ENCODE data around the gene MTUS2.

The MTUS2 gene

DNA sequence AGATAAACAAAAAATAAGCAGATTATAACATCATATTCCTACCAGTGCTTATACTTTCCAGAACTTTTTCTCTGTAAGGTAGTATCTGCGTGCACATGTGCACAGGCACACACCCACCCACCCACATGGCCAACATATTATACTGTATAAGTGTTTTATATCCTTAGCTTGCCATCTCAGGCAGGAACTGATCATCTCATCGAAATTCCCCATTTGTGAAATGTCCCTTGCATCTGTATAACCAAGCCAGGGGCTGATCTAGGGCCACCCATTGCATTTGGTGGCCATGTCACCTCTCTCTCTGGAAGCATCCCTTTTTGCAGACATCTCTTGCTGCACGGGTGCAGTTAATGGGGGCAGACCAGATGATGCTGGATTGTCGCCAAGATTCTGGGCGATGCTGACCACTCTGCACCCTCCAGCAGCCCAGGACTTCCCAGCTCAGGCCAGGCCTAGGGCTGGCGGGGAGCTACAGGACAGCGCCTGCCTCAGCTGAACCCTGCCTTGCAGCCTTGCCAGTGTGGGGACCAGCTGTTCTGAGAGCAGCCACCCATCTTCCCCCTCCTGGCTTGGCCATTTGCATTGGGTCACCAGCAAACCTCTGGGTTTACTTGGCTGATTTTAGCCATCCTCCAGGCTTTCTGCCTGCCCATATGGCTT, 679.5 kb downstream of the MTUS2 start:
- no peak for DNase-seq (ENCODE audit: extremely low read depth in 1 of 2, low read depth in 1 of 2)

- DNase-seq (ENCODE audit: extremely low read depth in 1 of 2, low read depth in 1 of 2), result no peak
Measured at GRCh38 chr13:29500386-29500785, 680.2 kb downstream of the MTUS2 start.

GRCh38 chr13:29501674-29502073, 681.5 kb downstream of the MTUS2 start:
- no peak for DNase-seq (ENCODE audit: extremely low read depth in 1 of 2, low read depth in 1 of 2)

- DNase-seq (ENCODE audit: extremely low read depth in 1 of 2, low read depth in 1 of 2), result no peak
Measured at GRCh38 chr13:29502391-29503008, 682.4 kb downstream of the MTUS2 start.

- no peak for DNase-seq (ENCODE audit: extremely low read depth in 1 of 2, low read depth in 1 of 2)
Measured at GRCh38 chr13:29503041-29503837, 683.1 kb downstream of the MTUS2 start.

DNA sequence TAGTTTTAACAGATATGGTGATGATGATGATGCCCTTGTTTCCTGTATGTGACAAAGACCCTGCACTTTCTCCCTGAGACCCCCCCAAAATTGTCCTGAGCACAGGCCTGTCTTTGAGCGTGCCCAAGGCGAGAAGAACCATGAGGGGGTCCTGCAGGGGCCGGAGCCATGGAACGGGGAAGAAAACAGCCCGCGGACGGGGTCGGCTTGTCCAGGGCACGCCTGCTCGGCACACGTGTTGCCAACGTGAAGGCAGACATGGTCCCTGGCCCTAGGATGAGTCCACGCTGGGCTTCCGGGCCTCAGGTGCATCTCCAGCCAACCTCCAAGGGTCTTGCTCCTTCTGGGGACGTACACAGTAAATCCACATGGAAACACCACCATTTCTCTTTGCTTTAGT, 684.6 kb downstream of the MTUS2 start:
- no peak for DNase-seq (ENCODE audit: extremely low read depth in 1 of 2, low read depth in 1 of 2)

- no peak for DNase-seq (ENCODE audit: extremely low read depth in 1 of 2, low read depth in 1 of 2)
Measured at GRCh38 chr13:29505511-29505910, 685.4 kb downstream of the MTUS2 start.

DNA sequence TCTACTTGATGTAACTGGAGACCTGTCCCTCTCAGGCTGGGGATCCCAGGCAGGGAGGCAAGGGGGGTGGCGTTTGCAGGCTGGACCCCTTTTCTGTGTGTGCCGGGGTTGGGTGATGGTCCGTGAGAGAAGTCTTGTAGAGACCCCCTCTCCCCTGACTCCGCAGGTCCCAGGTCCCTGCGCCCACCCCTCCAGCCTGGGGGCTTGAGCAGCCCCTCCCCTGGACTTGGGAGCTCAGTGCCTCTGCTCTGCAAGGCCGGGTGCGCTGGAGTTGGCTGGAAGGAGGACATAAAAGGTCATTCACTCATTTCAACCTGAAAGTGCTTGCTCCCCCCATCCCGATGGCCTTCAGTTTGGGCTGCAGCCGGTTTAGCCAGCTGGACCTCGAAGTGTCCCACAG, 685.8 kb downstream of the MTUS2 start:
- DNase-seq (ENCODE audit: extremely low read depth in 1 of 2, low read depth in 1 of 2), result no peak

DNA sequence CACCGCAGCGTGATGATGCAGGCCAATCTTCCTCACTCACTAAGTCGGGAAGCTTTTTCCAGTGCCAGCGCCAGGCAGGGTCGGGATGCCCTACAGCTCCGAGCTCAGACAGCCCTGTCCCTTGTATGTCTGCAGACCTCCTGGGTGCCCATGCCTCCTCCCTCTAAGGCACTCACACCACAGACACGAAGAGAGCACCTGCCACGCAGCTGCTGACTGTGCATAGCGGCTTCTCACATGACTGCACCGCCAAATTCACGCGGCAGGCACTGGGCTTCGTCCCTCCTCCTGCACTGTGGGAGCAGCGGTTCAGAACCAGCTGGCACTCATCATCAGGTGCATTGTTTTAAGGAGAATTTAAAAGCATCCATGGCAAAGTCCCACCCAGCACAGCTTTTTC, 687.2 kb downstream of the MTUS2 start:
- no peak for DNase-seq (ENCODE audit: extremely low read depth in 1 of 2, low read depth in 1 of 2)

- DNase-seq (ENCODE audit: extremely low read depth in 1 of 2, low read depth in 1 of 2), result peak; percentile 37 to 39
Measured at GRCh38 chr13:29508130-29508875, 688.2 kb downstream of the MTUS2 start.

DNA sequence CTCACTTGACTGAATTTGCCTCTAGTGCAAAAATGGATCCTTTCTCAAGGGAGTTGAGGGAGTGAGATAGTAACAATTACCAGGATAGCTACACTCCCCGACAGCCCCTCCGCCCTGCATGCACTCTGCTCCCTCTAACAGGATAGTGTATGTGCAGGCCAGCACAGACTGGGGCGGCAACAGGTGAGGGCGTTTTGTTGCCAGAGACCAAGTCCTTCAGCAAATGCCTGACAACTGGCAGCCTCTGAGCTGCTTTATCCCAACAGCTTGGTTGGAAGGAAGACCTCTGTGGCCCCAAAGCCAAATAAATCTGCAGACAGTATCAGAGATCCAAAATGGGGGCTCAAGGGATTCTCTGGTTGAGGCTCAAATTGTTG, 688.7 kb downstream of the MTUS2 start:
- no peak for DNase-seq (ENCODE audit: extremely low read depth in 1 of 2, low read depth in 1 of 2)

DNA sequence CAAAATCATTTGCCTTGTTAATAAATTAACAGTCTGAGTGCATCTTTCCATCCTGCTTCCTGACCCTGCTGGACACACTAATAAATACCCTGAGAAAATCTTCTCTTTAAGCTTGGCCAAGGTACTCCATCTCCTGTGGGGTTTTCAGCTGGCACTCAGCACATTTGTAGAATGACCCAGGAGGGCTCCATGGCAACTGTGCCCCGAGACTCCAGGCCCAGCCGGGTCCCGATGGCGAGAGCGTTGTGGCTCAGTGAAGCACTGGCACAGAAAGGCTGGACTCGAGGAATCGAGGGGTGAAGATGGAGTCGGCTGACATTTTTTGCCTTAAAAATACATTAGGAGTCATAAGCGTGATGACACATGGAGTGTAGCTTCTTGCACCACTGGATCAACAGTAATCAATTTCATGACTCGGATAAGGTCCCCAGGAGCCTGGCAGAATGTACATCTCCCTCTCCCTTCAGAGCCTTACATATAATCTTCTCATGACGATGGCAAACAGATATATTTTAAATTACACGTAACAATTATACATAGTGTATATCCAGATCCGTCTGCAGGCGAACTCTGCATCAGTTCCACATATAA, 690.0 kb downstream of the MTUS2 start:
- DNase-seq (ENCODE audit: extremely low read depth in 1 of 2, low read depth in 1 of 2), result no peak

DNA sequence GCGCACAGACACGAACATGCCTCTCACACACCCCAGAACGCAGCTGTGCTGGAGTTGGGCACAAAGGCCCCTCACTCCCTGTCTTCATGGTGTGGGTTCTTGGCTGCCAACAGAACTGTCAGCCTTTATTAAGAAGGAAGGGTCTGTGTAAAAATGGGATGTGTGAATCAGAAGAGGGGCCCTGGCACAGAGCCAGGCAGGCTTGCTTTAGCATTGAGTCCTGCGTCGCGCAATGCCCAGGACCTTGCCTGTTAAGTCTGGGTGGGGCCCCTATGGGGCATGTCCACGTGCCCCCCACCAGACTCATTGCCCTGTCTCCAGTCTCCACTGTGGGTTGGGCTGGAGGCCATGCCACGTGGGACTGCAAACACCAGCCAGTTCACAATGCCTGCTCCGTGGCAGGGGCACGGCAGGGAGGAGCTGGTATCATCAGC, 690.5 kb downstream of the MTUS2 start:
- DNase-seq (ENCODE audit: extremely low read depth in 1 of 2, low read depth in 1 of 2), result no peak

DNA sequence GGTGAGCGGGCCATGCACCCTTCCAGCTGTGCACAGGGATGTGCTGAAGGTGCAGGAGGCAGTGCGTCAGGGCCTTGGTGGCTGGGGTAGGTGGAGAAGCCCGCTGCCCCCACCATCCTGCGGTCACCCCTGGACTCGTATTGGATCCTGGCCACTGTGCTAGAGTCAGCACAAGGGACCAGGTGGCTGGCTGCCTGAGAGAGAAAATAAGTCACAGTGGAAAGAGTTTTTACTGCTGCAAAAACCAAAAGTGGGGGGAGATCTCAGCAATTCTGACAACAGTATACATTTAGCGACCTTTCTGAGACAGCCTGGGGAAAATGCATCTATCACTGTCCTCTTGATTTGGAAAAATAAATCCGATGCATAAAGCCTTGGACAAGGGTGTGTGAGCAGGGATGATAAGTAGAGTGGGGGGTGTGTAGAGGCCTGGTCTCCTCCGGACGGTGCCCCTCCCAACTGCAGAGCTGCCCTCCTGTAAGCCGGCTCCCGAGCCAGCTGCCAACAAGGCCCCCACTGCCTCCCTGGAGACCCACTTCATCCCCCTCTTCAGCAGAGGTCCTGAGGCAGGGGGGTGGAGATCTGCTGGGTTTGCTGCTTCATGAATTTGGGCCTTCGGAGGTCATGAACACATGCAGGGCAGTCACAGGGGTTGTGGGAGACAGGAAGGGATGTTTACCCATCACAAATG, 691.1 kb downstream of the MTUS2 start:
- no peak for DNase-seq (ENCODE audit: extremely low read depth in 1 of 2, low read depth in 1 of 2)

GRCh38 chr13:29511980-29512379, 691.8 kb downstream of the MTUS2 start:
- no peak for DNase-seq (ENCODE audit: extremely low read depth in 1 of 2, low read depth in 1 of 2)

GRCh38 chr13:29513002-29513980, 693.2 kb downstream of the MTUS2 start:
- DNase-seq (ENCODE audit: extremely low read depth in 1 of 2, low read depth in 1 of 2), result no peak

DNA sequence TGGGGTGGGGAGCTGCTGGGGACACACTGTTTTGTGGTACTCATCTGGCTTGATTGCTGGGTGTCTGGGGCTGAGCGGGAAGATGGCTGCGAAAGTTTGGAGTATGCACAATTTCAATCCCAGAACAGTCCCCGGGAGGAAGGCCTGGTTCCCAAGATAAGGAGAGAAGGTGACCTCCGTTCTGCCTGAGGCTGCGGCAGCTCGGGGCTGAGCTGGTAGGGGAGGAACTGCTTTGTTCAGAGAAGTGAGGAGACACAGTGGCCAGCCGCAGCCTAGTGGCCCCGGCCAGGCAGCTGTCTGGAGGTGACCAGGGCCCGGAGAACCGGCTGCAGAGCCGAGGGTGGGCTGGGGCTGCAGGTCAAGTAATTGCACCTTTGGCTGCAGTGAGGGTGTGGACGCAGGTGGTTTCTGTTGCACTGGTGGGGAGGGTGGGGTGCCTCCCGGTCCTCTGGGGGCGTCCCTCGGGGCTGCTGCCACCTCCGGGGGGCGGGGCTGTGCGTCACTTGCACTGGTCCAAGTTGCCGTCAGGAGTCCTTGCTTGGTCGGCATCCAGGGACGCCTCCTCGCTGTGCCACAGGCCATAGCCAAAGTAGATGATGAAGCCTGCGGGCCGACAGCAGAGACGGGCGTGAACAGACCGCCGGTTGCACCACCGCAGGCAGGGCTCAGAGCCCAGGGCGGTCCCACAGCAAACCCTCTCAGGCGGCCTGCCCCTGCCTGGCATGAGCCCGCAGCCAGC, 694.0 kb downstream of the MTUS2 start:
- no peak for DNase-seq (ENCODE audit: extremely low read depth in 1 of 2, low read depth in 1 of 2)

DNA sequence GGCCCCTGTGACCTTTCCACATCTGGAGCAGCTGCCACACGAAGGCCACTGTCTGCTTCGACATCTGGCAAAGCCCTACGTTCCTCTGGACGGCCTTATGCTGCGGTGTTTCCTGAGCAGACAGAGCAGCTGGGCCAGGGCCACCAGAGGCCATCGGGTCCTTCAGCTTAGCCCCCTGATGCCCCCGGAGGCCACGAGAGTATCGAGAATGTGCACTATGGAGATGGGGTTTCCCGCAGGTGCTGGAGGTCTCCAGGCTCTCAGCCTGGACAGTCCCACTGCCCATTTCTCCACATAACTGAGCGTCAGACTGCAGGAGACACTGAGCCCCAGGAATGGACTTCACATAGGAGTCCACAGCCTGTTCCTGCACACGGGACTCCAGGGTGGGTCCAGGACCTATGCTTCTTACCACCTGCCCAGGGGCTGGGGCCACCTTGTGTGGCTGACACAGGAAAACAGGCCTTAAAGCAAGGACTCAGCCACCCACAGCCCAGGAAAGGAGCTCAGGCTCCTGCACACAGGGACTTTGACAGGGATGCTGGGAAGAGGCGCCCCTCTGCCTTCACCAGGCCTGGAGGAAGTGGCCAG, 694.7 kb downstream of the MTUS2 start:
- no peak for DNase-seq (ENCODE audit: extremely low read depth in 1 of 2, low read depth in 1 of 2)
